Gastrocnemius medialis (tissue), 4 donors: ENCODE data around the gene SLC7A6OS. TPM values are rescaled to one million over a fixed set of nuclear protein-coding genes. Genes with fewer than 3 reads are reported as not detected.

ENCODE experiments used
- ATAC-seq, 2 donors: fragments of 150-250 bp; one replicate each; pipeline ENCODE4 v1.9.1; 2016
- DNase-seq, 2 donors: peaks; one replicate each; pipeline ENCODE4 v3.0.0-alpha.2; 2019
- H3K27ac ChIP-seq, 4 donors: fragments of 200-600 bp; sonication (generic); 1 replicate in 1 of 4; 2 replicates in 3 of 4; pipeline ENCODE4 v1.5.1; 2016 to 2018; ENCODE audit warnings: mild to moderate bottlenecking in 2 of 4, moderate library complexity in 1 of 4
- H3K27me3 ChIP-seq, 3 donors: fragments of 200-600 bp; sonication (generic) in 2 of 3; 1 replicate in 1 of 3; 2 replicates in 2 of 3; pipeline versions ENCODE4 v1.5.1 to v1.6.0; 2016 to 2019; ENCODE audit warnings: mild to moderate bottlenecking in 1 of 3, moderate library complexity in 1 of 3
- H3K36me3 ChIP-seq, 2 donors: fragments of 200-600 bp; sonication (generic) in 1 of 2; one replicate each; pipeline ENCODE4 v1.5.1; 2017 to 2018
- H3K4me1 ChIP-seq, 2 donors: fragments of 200-600 bp; sonication (generic) in 1 of 2; one replicate each; pipeline ENCODE4 v1.5.1; 2016 to 2017; ENCODE audit warnings: mild to moderate bottlenecking in 2 of 2
- H3K4me3 ChIP-seq, 4 donors: fragments of 200-600 bp; sonication (generic) in 3 of 4; 1 replicate in 1 of 4; 2 replicates in 3 of 4; pipeline ENCODE4 v1.5.1; 2016 to 2019; ENCODE audit warnings: mild to moderate bottlenecking in 2 of 4
- H3K9me3 ChIP-seq, 3 donors: fragments of 200-600 bp; sonication (generic) in 2 of 3; 1 replicate in 1 of 3; 2 replicates in 2 of 3; pipeline ENCODE4 v1.5.1; 2016 to 2019
- CTCF ChIP-seq, 5 experiments: fragments of 450-650 bp in 3 of 5; fragments of 200-600 bp in 2 of 5; sonication (generic) in 2 of 5; IDR thresholded peaks in 4 of 5; conservative IDR thresholded peaks in 1 of 5; 1 replicate in 4 of 5; 2 replicates in 1 of 5; pipeline ENCODE4 v1.5.1; 2016 to 2019; ENCODE audit warnings: antibody characterized with exemption in 5 of 5, mild to moderate bottlenecking in 3 of 5, moderate library complexity in 3 of 5
- POLR2A ChIP-seq, 2 donors: fragments of 450-650 bp; IDR thresholded peaks; one replicate each; pipeline ENCODE4 v1.6.1; 2017; ENCODE audit warnings: antibody characterized with exemption in 2 of 2, mild to moderate bottlenecking in 2 of 2, moderate library complexity in 2 of 2
- in situ Hi-C, 4 donors: fragments of 200-750 bp; cut with MboI; loops; one replicate each; pipeline versions ENCODE4 v1.15.0 to v1.8.0; 2017; ENCODE audit warnings: low sequenced_read_pairs in 4 of 4
- intact Hi-C: fragments of 100-400 bp; cut with DNase I; formaldehyde crosslinking; loops from one replicate; pipeline ENCODE4 v1.15.1; 2023; ENCODE audit warnings: low total_unique reads
- total RNA-seq, 4 donors: library from RNA; depleted of rRNA; stranded (reverse); fragments of >200 nt; gene quantifications; one replicate each; pipeline versions ENCODE4 v1.1.0 to v1.2.3, GENCODE V29; 2016

The SLC7A6OS gene
- total RNA-seq, 4 donors from 2014 or later, result 5.0 to 8.8 (median 7.3) TPM

- H3K36me3 ChIP-seq, result peaks cover 0 to 51% of the 10 kb centered on the region in 2 donors
These were observed 39.2 kb upstream of the SLC7A6OS start for GRCh38 chr16:68349838-68350410.

GRCh38 chr16:68348639-68349445 is 38.1 kb upstream of the SLC7A6OS start:
- no peak for ATAC-seq
- in situ Hi-C loops, result loop anchor here in 2 of 4 donors (25.0 kb wide), 1 partner anchor 262 kb away; the partner anchor contains the start of gene NFATC3 (in 2 of the 2)
- Histone ChIP-seq H3K9me3 (no peaks in the 10 kb centered on the region), H3K27ac (peak overlapping the region; percentile 5 to 51 (median 46)), H3K27me3 (no peaks in the 10 kb centered on the region), H3K4me1 (peaks cover 42 to 48% of the 10 kb centered on the region in 2 donors), H3K36me3 (peaks cover 0 to 40% of the 10 kb centered on the region in 2 donors), H3K4me3 (no peak overlapping the region)
- DNase-seq, result no peak
- TF ChIP-seq CTCF (IDR thresholded peaks at IDR 0.05 in 4 of 5, conservative IDR thresholded peaks at IDR 0.05 in 1 of 5), result no peak
- no peak for TF ChIP-seq POLR2A (IDR thresholded peaks at IDR 0.05)
- intact Hi-C loops, result no loop called here

More at GRCh38 chr16:68349838-68350410, 39.2 kb upstream of the SLC7A6OS start:
- no peak overlapping the region for H3K4me3 ChIP-seq
- in situ Hi-C loops (loop anchor here in 2 of 4 donors (25.0 kb wide), 1 partner anchor 263 kb away; the partner anchor contains the start of gene NFATC3 (in 2 of the 2)), intact Hi-C loops (no loop called here)
- no peak overlapping the region for H3K27ac ChIP-seq
- no peak for TF ChIP-seq CTCF (IDR thresholded peaks at IDR 0.05 in 4 of 5, conservative IDR thresholded peaks at IDR 0.05 in 1 of 5)
- no peak for TF ChIP-seq POLR2A (IDR thresholded peaks at IDR 0.05)
- ATAC-seq (no peak), DNase-seq (no peak)
- peaks cover 32 to 37% of the 10 kb centered on the region in 2 donors for H3K4me1 ChIP-seq
- no peaks in the 10 kb centered on the region for H3K9me3 ChIP-seq
- H3K27me3 ChIP-seq, result no peaks in the 10 kb centered on the region

- H3K4me1 ChIP-seq, result peaks cover 49 to 53% of the 10 kb centered on the region in 2 donors
- ATAC-seq, result no peak
- TF ChIP-seq POLR2A (IDR thresholded peaks at IDR 0.05) (no peak), CTCF (IDR thresholded peaks at IDR 0.05 in 4 of 5, conservative IDR thresholded peaks at IDR 0.05 in 1 of 5) (no peak)
- in situ Hi-C loops (loop anchor here in 2 of 4 donors (25.0 kb wide), 1 partner anchor 260 kb away; the partner anchor contains the start of gene NFATC3 (in 2 of the 2)), intact Hi-C loops (no loop called here)
- DNase-seq, result no peak
- H3K27ac ChIP-seq, result peak overlapping the region in 1 of 4 donors; percentile 88
- no peaks in the 10 kb centered on the region for H3K27me3 ChIP-seq
- peaks cover 0 to 29% of the 10 kb centered on the region in 2 donors for H3K36me3 ChIP-seq
- no peak overlapping the region for H3K4me3 ChIP-seq
- no peaks in the 10 kb centered on the region for H3K9me3 ChIP-seq
These were observed 36.9 kb upstream of the SLC7A6OS start for GRCh38 chr16:68347605-68348004.

GRCh38 chr16:68346892-68347480 is 36.2 kb upstream of the SLC7A6OS start:
- in situ Hi-C loops, result loop anchor here in 2 of 4 donors (25.0 kb wide), 1 partner anchor 260 kb away; the partner anchor contains the start of gene NFATC3 (in 2 of the 2)
- ATAC-seq, result peak in 1 of 2 donors; percentile 7
- Histone ChIP-seq H3K4me1 (peaks cover 51 to 59% of the 10 kb centered on the region in 2 donors), H3K27me3 (no peaks in the 10 kb centered on the region), H3K9me3 (no peaks in the 10 kb centered on the region), H3K36me3 (peaks cover 0 to 27% of the 10 kb centered on the region in 2 donors), H3K4me3 (no peak overlapping the region), H3K27ac (peak overlapping the region; percentile 80 to 94 (median 89))
- DNase-seq, result peak; percentile 32 to 43
- intact Hi-C loops, result loop anchor here (1.0 kb wide), 1 partner anchor 163 kb away; no protein-coding TSS in a partner anchor
- TF ChIP-seq POLR2A (IDR thresholded peaks at IDR 0.05) (no peak), CTCF (IDR thresholded peaks at IDR 0.05 in 4 of 5, conservative IDR thresholded peaks at IDR 0.05 in 1 of 5) (no peak)
